ENCODE data around the gene RPL28. TPM values are rescaled to one million over a fixed set of nuclear protein-coding genes. Genes with fewer than 3 reads are reported as not detected.

The RPL28 gene
- total and polyA plus RNA-seq, 2 of the 4 experiments (the other 2 are of a cell fraction): 386 to 1,693 TPM

DNA sequence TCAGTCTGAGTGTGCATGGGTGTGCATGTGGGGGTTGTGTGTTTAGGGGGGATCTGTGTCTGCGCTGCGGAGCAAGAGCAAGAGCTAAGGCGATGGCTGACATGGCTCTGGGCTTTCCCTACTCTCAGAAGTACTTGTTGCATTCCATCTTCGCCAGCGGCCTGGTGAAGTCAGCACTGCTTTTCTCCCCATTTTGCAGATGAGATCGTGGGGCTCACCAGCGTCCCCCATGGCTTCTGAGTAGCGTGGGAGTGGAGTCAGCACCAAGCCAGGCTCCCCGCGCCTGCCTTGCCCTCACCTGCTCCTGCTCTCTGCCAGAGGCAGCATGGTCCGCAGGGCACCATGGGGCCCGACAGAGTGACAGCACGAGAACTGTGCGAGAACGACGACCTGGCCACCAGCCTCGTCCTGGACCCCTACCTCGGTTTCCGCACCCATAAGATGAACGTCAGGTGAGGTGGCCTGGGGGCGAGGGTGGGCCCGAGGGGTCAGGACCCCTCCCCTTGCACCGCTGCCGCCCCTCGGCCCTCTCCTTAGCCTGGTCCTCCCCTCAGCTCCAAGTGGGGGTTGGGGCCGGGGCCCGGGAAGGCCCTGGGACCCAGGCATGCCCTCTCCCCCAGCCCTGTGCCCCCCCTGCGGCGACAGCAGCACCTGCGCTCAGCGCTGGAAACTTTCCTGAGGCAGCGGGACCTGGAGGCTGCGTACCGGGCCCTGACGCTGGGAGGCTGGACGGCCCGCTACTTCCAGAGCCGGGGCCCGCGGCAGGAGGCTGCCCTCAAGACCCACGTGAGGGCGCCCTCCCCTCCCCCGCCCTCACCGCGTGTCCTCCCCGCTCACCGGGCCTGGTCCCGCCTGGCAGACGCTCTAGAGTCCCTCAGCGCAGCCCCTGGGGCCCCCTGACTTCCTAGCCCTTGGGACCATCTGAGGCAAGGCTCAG, 43.9 kb upstream of the RPL28 start:
- H3K9me1 ChIP-seq (ENCODE audit: insufficient read depth, low read length): peaks cover 10% of the 10 kb centered on the region; the same call in 1 of the 2 replicates
- H3K4me2 ChIP-seq (ENCODE audit: low read depth, low read length): peak overlapping the region; percentile 89
- no peak overlapping the region for H2BK15ac ChIP-seq (ENCODE audit: low read depth, low read length)
- WGBS, 2 experiments (ENCODE audit: extremely low coverage in 2 of 2, insufficient read length in 1 of 2): 85% methylated on average over 19 of the region's 50 CpGs; no CpG with 5 or more reads in 1 of the 2 experiments
- CTCF ChIA-PET: no interaction called here
- H3K4me1 ChIP-seq (ENCODE audit: control insufficient read depth, insufficient read depth, low read length): peaks cover 13% of the 10 kb centered on the region
- no peak overlapping the region for H2BK5ac ChIP-seq (ENCODE audit: low read depth, low read length, poor library complexity, severe bottlenecking)
- peaks cover 6% of the 10 kb centered on the region for H4K20me1 ChIP-seq (ENCODE audit: insufficient read depth, low read length)
- POLR2A ChIA-PET (ENCODE audit: unreplicated experiment): no interaction called here
- no peak overlapping the region for H2BK20ac ChIP-seq (ENCODE audit: low read depth, low read length)
- ATAC-seq (ENCODE audit: low read depth): no peak
- DNase-seq: no peak
- no peak overlapping the region for H4K5ac ChIP-seq (ENCODE audit: low read depth, low read length)
- in situ Hi-C loops (cut with MboI; ENCODE audit: low sequenced_read_pairs): no loop called here
- no peak overlapping the region for H2BK120ac ChIP-seq (ENCODE audit: low read depth, low read length)
- no TSS peak for BruUV-seq (replicated peaks)
- peak overlapping the region; percentile 32 for H2AFZ ChIP-seq (replicated peaks; ENCODE audit: low read length, poor library complexity)
- H3K23ac ChIP-seq (ENCODE audit: low read depth, low read length): no peak overlapping the region
- dilution Hi-C loops (cut with HindIII; ENCODE audit: low sequenced_read_pairs, unreplicated experiment): no loop called here
- intact Hi-C loops (cut with micrococcal nuclease): no loop called here
- peak overlapping the region; percentile 66; the same call in 1 of the 2 replicates for H3K14ac ChIP-seq (replicated peaks; ENCODE audit: low read depth, low read length)
- peak overlapping the region; percentile 20; the same call in 1 of the 2 replicates for H3K9ac ChIP-seq (ENCODE audit: low read depth, low read length)
- H3K18ac ChIP-seq (ENCODE audit: low read depth, low read length): no peak overlapping the region
- H3K4me3 ChIP-seq (ENCODE audit: insufficient read depth, low read depth, low read length): peak overlapping the region; percentile 23; the same call in 1 of the 2 replicates
- H2AK5ac ChIP-seq (ENCODE audit: low read depth, low read length): peak overlapping the region; percentile 62
- H2AK9ac ChIP-seq (replicated peaks; ENCODE audit: low read depth, low read length, poor library complexity): peak overlapping the region; percentile 55
- H3K79me1 ChIP-seq (ENCODE audit: low read depth in 1 of 2, low read length in 2 of 2): peaks cover 4 to 17% of the 10 kb centered on the region in 2 experiments; a peak in 3 of 4 replicates
- H3K56ac ChIP-seq (ENCODE audit: extremely low read depth, insufficient read depth, low read length): no peak overlapping the region
- H3K9me3 ChIP-seq (ENCODE audit: control insufficient read depth, insufficient read depth, low read length): no peaks in the 10 kb centered on the region
- no peak overlapping the region for H4K91ac ChIP-seq (ENCODE audit: insufficient read depth, low read depth, low read length)
- peaks cover 15% of the 10 kb centered on the region; the same call in 1 of the 2 replicates for H3K36me3 ChIP-seq (ENCODE audit: control insufficient read depth, insufficient read depth, low read length)
- no peak overlapping the region for H4K8ac ChIP-seq (ENCODE audit: low read depth in 2 of 2, low read length in 2 of 2)
- no peak overlapping the region; the same call in 1 of the 2 replicates for H3K27ac ChIP-seq (ENCODE audit: insufficient read depth, low read length)
- no peaks in the 10 kb centered on the region for H3K27me3 ChIP-seq (ENCODE audit: control insufficient read depth, insufficient read depth, low read length)
- H3K4ac ChIP-seq (ENCODE audit: low read depth, low read length): no peak overlapping the region
- TF ChIP-seq RCOR1 (IDR thresholded peaks at IDR 0.05; ENCODE audit: insufficient replicate concordance, low read length) (no peak), BHLHE40 (IDR thresholded peaks at IDR 0.05; ENCODE audit: low read depth, low read length) (no peak), CEBPB (IDR thresholded peaks at IDR 0.05; ENCODE audit: low read depth, low read length) (no peak), RFX5 (IDR thresholded peaks at IDR 0.05; ENCODE audit: low read depth, low read length) (no peak), FOS (IDR thresholded peaks at IDR 0.05; ENCODE audit: low read depth, low read length) (no peak), MAZ (IDR thresholded peaks at IDR 0.05; ENCODE audit: borderline replicate concordance, low read depth, low read length) (no peak), POLR2A (IDR thresholded peaks at IDR 0.05; ENCODE audit: low read depth, low read length) (no peak), CHD1 (IDR thresholded peaks at IDR 0.05; ENCODE audit: low read depth, low read length) (no peak), MAFK (IDR thresholded peaks at IDR 0.05; ENCODE audit: low read depth, low read length) (no peak), RAD21 (IDR thresholded peaks at IDR 0.05; ENCODE audit: low read length) (no peak), SMC3 (IDR thresholded peaks at IDR 0.05; ENCODE audit: low read depth, low read length) (no peak)
- TF ChIP-seq, protein P1, sequence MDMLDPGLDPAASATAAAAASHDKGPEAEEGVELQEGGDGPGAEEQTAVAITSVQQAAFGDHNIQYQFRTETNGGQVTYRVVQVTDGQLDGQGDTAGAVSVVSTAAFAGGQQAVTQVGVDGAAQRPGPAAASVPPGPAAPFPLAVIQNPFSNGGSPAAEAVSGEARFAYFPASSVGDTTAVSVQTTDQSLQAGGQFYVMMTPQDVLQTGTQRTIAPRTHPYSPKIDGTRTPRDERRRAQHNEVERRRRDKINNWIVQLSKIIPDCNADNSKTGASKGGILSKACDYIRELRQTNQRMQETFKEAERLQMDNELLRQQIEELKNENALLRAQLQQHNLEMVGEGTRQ (IDR thresholded peaks at IDR 0.05; ENCODE audit: low read depth, low read length): no peak
- TF ChIP-seq, protein P2, sequence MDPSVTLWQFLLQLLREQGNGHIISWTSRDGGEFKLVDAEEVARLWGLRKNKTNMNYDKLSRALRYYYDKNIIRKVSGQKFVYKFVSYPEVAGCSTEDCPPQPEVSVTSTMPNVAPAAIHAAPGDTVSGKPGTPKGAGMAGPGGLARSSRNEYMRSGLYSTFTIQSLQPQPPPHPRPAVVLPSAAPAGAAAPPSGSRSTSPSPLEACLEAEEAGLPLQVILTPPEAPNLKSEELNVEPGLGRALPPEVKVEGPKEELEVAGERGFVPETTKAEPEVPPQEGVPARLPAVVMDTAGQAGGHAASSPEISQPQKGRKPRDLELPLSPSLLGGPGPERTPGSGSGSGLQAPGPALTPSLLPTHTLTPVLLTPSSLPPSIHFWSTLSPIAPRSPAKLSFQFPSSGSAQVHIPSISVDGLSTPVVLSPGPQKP (IDR thresholded peaks at IDR 0.05; ENCODE audit: borderline replicate concordance, low read depth, low read length): no peak
- TF ChIP-seq, protein P3, sequence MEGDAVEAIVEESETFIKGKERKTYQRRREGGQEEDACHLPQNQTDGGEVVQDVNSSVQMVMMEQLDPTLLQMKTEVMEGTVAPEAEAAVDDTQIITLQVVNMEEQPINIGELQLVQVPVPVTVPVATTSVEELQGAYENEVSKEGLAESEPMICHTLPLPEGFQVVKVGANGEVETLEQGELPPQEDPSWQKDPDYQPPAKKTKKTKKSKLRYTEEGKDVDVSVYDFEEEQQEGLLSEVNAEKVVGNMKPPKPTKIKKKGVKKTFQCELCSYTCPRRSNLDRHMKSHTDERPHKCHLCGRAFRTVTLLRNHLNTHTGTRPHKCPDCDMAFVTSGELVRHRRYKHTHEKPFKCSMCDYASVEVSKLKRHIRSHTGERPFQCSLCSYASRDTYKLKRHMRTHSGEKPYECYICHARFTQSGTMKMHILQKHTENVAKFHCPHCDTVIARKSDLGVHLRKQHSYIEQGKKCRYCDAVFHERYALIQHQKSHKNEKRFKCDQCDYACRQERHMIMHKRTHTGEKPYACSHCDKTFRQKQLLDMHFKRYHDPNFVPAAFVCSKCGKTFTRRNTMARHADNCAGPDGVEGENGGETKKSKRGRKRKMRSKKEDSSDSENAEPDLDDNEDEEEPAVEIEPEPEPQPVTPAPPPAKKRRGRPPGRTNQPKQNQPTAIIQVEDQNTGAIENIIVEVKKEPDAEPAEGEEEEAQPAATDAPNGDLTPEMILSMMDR (conservative IDR thresholded peaks at IDR 0.05; ENCODE audit: low read depth, low read length): no peak

All from IMR-90 (cell line).